ENCODE data around the gene HIPK2. TPM values are rescaled to one million over a fixed set of nuclear protein-coding genes. Genes with fewer than 3 reads are reported as not detected.

Gene HIPK2
- 64.3 and 93.9 TPM in 2 replicates for total RNA-seq (2022)
- percentile 93 among the genes with signal in this experiment for Bru-seq, nascent RNA
- BruChase-seq, experiment 1, labeled RNA remaining after a 6-hour chase: percentile 95 among the genes with signal in this experiment
- percentile 87 among the genes with signal in this experiment for BruChase-seq, experiment 2, labeled RNA remaining after a 2-hour chase
- long read RNA-seq, partial matches to known transcripts: 14 of 39 reads
- long read RNA-seq, other reads (novel, unspliced or antisense): 25 of 39 reads

DNA sequence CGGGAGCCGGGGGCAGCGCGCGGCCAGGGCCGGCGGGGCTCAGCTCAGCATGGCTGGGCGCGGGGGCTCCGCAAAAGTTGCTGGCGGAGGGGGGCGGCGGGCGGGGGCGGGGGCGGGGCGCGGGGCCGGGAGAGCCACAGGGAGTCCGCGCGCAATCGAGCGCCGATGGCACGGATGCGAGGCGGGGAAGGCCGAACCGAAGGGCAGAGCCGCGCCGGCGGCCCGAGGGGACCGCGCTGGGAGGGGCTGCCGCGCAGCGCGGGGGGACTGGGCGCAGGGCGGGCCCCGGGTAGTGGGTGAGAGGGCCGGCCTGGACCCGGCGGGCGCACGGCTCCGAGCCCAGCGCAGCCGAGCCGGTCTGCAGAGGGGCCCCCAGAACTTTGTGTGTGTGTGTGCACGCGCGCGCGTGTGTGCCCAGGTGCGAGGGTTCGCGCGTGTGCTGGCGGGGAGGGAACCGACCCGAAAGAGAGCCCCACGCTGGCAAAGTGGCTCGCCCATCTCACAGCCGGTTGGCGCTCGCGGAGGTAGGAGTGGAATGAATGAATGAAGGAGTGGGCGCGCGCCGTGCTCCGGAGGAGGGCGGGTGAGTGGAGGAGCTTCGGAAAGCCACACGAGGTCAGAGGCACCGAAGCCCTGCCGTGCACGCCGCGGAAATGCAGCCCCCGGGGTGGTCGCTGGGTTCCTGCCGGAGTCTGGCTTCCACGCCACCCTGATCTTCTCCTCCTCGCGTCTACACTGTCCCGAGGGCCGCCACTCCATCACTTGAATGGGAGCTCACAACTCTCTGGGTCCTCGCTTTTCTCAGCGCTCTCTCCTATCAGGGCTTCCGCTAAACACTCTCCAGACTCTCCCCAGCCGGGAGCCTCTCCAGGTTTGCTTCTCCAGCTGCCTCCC is at the start of gene HIPK2:
Gene HIPK2 (minus strand): TSS at position 51 of the 894 bp plus-strand sequence. CDS start 375 bp downstream, outside the sequence.
- DNase-seq (ENCODE audit: unreplicated experiment): peak; percentile 68
- TF ChIP-seq, protein P1, sequence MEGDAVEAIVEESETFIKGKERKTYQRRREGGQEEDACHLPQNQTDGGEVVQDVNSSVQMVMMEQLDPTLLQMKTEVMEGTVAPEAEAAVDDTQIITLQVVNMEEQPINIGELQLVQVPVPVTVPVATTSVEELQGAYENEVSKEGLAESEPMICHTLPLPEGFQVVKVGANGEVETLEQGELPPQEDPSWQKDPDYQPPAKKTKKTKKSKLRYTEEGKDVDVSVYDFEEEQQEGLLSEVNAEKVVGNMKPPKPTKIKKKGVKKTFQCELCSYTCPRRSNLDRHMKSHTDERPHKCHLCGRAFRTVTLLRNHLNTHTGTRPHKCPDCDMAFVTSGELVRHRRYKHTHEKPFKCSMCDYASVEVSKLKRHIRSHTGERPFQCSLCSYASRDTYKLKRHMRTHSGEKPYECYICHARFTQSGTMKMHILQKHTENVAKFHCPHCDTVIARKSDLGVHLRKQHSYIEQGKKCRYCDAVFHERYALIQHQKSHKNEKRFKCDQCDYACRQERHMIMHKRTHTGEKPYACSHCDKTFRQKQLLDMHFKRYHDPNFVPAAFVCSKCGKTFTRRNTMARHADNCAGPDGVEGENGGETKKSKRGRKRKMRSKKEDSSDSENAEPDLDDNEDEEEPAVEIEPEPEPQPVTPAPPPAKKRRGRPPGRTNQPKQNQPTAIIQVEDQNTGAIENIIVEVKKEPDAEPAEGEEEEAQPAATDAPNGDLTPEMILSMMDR (IDR thresholded peaks at IDR 0.05; ENCODE audit: unreplicated experiment): no peak
- no TSS peak for BruUV-seq (replicated peaks)
- H3K4me1 Mint-ChIP-seq (ENCODE audit: insufficient read depth, unreplicated experiment): peaks cover 40% of the 10 kb centered on the region
- H3K4me3 Mint-ChIP-seq (ENCODE audit: unreplicated experiment): peak within 1 kb of the TSS; percentile 96
- ChIA-PET CTCF (interaction anchor here (0.5 to 1.9 kb wide), 7 partner anchors 106 to 300 kb away, joined by 3 to 14 read pairs (median 6); no protein-coding TSS in a partner anchor), POLR2A (interaction anchor here (0.7 to 1.9 kb wide), 10 partner anchors 10 to 419 kb away, joined by 3 to 18 read pairs (median 4); partner anchors contain the start of gene LUC7L2)
- H3K9me3 Mint-ChIP-seq (ENCODE audit: unreplicated experiment): no peaks in the 10 kb centered on the region
- H3K27me3 Mint-ChIP-seq (ENCODE audit: insufficient read depth, unreplicated experiment): no peaks in the 10 kb centered on the region
- peak within 1 kb of the TSS; percentile 98 for H3K27ac Mint-ChIP-seq (ENCODE audit: low read depth, unreplicated experiment)
- intact Hi-C loops (cut with micrococcal nuclease): loop anchor here (5.0 to 10.0 kb wide), 2 partner anchors 109 to 273 kb away; no protein-coding TSS in a partner anchor
- H3K36me3 Mint-ChIP-seq (ENCODE audit: insufficient read depth, unreplicated experiment): peaks cover 16% of the 10 kb centered on the region

- peaks cover 21% of the 10 kb centered on the region for H3K27me3 Mint-ChIP-seq (ENCODE audit: insufficient read depth, unreplicated experiment)
- no peaks in the 10 kb centered on the region for H3K9me3 Mint-ChIP-seq (ENCODE audit: unreplicated experiment)
- TF ChIP-seq, protein P1 (IDR thresholded peaks at IDR 0.05; ENCODE audit: unreplicated experiment): no peak
- intact Hi-C loops (cut with micrococcal nuclease): no loop called here
- POLR2A ChIA-PET: interaction anchor here (1.2 kb wide), 1 partner anchor 43 kb away, joined by 3 read pairs; no protein-coding TSS in a partner anchor
- H3K4me3 Mint-ChIP-seq (ENCODE audit: unreplicated experiment): no peak overlapping the region
- H3K27ac Mint-ChIP-seq (ENCODE audit: low read depth, unreplicated experiment): no peak overlapping the region
- H3K36me3 Mint-ChIP-seq (ENCODE audit: insufficient read depth, unreplicated experiment): no peaks in the 10 kb centered on the region
- BruUV-seq (replicated peaks): no TSS peak
- CTCF ChIA-PET: interaction anchor here (0.5 kb wide), 1 partner anchor 27 kb away, joined by 3 read pairs; no protein-coding TSS in a partner anchor
- DNase-seq (ENCODE audit: unreplicated experiment): peak; percentile 24
- H3K4me1 Mint-ChIP-seq (ENCODE audit: insufficient read depth, unreplicated experiment): peaks cover 5% of the 10 kb centered on the region
Measured at GRCh38 chr7:139827042-139827441, 49.2 kb upstream of the HIPK2 start.

DNA sequence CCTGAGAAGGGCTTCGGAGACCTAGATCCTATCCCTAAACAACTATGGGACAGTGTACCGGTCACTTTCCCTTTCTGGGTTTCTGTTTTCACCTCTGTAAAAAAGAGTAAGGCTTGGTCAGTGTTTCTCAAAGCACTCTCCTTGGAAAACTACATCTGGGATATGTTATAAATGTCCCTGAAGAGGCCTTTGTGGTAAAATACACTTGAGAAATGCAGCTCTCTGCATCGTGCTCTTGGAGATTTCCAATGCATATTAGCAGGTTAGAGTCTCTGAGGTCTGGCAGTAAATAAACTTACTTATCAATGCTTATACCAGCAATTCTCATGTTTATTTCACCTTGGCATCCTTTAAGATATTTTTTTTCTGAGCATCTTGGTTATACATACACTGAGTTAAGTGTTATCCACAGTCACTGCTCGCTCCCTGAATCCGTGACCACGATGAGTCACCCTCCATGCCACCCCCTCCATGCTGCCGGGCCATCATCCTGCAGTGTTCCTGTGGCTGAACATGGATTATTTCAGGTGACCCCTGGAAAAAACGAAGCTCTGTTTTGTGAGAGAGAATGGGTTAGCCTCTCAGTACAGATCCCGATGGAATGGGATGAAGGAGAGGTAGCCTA is 48.0 kb upstream of the HIPK2 start:
- CTCF ChIA-PET: no interaction called here
- DNase-seq (ENCODE audit: unreplicated experiment): peak; percentile 34

More for the DNA sequence above, 48.0 kb upstream of the HIPK2 start:
- intact Hi-C loops (cut with micrococcal nuclease): no loop called here
- Mint-ChIP-seq H3K27me3 (ENCODE audit: insufficient read depth, unreplicated experiment) (peaks cover 21% of the 10 kb centered on the region), H3K27ac (ENCODE audit: low read depth, unreplicated experiment) (no peak overlapping the region), H3K36me3 (ENCODE audit: insufficient read depth, unreplicated experiment) (no peaks in the 10 kb centered on the region), H3K4me1 (ENCODE audit: insufficient read depth, unreplicated experiment) (peaks cover 5% of the 10 kb centered on the region), H3K9me3 (ENCODE audit: unreplicated experiment) (no peaks in the 10 kb centered on the region), H3K4me3 (ENCODE audit: unreplicated experiment) (no peak overlapping the region)
- no TSS peak for BruUV-seq (replicated peaks)
- POLR2A ChIA-PET: interaction anchor here (0.9 to 1.2 kb wide), 2 partner anchors 39 to 151 kb away, joined by 3 read pairs; no protein-coding TSS in a partner anchor
- TF ChIP-seq, protein P1 (IDR thresholded peaks at IDR 0.05; ENCODE audit: unreplicated experiment): no peak
